CD4-positive, alpha-beta T cell treated with Interferon gamma for 1 hour (primary cell): Measurements from ENCODE around the gene PIGP.
"Not testable (repeated sequence)": the region's sequence is repeated elsewhere in the genome, so short reads cannot be mapped to it uniquely, and the experiment has no call there.

Source experiments
- DNase-seq: peaks from one replicate; pipeline ENCODE4 v3.0.0-alpha.2; 2020

The PIGP gene

DNA sequence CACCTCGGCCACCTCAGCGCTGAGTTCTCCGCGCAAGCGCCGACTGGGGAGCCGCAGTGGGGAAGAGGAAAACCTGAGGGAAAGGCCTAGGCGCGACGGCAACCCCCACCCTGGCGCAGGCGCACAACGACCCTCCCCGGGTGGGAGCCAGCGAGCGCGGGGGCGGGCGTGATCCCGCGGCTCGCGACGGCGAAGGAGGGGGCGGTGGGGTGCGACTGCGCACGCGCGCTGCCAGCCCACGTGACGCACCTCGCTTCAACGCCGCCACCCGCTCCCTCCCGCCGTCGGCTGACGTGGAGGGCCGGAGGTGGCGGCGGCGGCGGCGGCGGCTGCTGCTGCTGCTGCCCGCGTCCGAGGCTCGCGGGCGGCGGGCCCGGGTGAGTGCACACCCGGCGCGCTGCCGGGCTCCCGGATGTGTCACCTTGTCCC is at the start of gene PIGP, which contains the start of gene TTC3:
Gene PIGP, minus strand, starts transcription at position 84 of the 429 bp plus-strand sequence. CDS start 556 bp downstream, outside the sequence.
Gene TTC3, plus strand, starts transcription at position 267 of the 429 bp plus-strand sequence. CDS start 14,004 bp downstream, outside the sequence.
- DNase-seq, result peak; percentile 95

DNA sequence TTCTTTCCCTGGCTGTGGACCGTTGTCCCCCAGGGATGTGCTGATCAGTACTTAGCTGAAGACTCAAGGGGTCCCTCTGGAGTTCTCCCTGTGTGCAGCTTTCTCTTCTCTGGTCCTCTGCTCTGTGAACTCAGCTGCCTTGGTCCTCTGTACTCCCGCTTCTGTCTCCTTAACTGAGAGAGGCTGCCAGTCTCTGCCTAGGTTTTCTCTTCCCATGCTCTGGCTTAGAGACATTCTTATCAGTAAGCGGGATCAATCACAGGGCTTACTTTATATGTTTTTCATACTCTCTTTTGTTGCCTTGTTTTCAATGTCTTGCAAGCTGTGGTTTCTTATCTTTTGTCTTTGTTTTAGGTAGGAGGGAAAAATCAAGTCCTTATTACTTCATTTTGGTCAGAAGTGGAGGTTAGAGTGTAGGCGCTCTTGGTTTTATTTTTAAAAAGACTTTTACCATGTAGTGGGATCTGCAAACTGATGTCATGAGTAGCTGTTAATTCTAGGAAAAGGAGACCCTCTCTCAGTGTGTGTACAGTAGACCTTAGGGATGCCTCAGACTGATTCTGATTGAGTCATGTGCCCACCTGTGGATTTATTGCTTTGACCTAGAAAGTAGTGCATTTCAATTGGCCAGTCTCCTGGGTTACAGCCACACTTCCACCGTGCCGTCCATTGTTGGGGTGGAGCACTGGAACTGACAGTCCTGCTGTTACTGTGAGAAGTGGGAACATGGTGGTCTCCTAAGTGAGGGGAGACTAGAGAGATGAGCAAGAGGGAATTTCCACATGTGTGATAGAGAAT is 46.7 kb upstream of the PIGP start:
- no peak for DNase-seq

DNA sequence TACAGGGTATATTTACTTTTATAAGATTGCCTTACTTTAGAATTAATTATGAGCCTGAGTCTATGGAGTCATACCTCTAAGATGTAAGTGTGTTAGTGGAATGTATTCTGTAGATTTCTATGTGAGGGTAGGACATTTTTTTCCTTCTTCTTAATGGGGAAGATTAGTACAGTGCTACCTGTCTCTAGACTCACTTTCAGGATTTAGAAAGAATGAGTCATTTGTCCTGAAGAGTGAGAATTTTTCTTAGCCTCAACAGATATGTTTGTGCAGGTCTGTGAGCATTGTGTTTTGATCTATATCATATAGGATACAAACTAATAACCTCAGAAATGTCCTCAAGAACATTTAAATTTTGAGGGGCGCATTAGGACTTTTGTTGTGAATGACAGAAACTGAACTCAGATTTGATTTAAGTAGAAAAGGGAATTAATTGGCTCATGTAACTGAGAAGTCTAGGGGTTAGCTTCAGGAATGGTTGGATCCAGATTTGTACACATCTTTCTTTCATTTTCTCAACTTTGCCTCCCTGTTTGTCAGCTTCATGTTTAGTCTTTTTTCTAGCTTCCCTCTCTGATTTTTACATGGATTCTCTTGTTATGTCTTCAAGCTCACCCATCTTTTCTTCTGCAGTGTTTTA is 45.4 kb upstream of the PIGP start:
- DNase-seq, result no peak

DNA sequence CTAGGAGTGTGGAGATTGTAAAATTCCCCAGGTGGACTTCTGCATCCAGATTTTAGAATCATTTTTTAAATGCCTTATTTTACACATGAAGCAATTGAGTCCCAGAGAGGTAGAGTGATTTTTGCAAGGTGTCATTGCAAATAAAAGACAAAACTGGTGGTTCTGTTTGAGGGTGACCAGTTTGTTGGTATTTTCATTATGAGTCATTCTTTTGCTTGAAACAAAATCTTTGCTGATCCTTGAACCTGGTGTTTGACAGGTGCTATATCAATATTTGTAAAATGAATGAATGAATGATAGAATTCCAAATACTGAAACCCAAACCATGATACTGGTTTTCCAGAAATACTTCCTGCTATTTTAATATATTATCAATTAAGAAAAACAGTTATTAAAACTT is 44.3 kb upstream of the PIGP start:
- DNase-seq, result no peak

DNA sequence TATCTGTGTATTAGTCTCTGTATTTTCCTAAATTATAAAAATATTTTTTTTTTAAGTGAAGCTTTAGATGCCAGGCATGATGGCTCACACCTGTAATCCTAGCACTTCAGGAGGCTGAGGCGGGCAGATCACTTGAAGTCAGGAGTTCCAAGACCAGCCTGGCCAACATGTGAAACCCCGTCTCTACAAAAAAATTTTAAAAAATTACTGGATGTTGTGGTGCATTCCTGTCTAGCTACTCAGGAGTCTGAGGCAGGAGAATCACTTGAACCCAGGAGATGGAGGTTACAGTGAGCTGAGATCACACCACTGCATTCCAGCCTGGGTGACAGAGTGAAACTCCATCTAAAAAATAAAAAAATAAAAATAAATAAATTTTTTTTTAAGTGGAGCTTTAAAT is 43.6 kb upstream of the PIGP start:
- not testable (repeated sequence) for DNase-seq

DNA sequence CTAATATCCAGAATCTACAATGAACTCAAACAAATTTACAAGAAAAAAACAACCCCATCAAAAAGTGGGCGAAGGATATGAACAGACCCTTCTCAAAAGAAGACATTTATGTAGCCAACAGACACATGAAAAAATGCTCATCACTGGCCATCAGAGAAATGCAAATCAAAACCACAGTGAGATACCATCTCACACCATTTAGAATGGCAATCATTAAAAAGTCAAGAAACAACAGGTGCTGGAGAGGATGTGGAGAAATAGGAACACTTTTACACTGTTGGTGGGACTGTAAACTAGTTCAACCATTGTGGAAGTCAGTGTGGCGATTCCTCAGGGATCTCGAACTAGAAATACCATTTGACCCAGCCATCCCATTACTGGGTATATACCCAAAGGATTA is 41.4 kb upstream of the PIGP start:
- not testable (repeated sequence) for DNase-seq

DNA sequence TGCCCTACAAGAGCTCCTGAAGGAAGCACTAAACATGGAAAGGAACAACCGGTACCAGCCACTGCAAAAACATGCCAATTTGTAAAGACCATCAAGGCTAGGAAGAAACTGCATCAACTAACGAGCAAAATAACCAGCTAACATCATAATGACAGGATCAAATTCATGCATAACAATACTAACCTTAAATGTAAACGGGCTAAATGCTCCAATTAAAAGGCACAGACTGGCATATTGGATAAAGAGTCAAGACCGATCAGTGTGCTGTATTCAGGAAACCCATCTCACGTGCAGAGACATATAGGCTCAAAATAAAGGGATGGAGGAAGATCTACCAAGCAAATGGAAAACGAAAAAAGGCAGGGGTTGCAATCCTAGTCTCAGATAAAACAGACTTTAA is 38.2 kb upstream of the PIGP start:
- DNase-seq, result not testable (repeated sequence)

DNA sequence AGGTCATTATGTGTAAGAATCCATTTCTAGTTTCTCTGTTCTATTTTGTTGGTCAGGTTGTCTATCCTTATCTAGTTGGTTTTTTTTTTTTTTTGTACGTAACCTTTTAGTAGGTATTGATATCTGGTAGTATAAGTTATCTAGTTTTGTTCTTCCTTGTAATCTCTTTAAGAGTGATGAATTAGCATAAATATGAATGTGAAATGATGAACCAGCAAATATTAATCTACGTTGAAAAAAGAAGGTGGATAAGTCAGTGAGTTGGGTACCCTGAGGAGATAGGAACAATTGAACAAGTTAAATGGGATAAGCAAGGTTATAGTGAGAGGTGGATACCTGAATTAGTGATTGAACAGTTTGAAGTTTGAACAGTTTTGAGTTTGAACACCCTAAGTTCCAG is 34.1 kb upstream of the PIGP start:
- no peak for DNase-seq

DNA sequence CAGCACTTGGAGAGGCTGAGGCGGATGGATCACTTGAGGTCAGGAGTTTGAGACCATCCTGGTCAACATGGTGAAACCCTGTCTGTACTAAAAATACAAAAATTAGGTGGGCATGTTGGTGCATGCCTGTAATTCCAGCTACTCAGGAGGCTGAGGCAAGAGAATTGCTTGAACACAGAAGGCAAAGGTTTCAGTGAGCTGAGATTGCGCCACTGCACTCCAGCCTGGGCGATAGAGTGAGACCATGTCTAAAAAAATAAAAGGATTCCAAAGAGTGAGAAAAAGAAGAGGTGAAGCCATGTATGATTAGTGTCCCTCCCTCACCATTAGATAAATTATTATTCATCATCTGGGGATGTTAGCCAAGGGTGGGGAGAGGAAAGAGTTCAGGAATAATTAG is 29.9 kb upstream of the PIGP start:
- DNase-seq, result not testable (repeated sequence)

DNA sequence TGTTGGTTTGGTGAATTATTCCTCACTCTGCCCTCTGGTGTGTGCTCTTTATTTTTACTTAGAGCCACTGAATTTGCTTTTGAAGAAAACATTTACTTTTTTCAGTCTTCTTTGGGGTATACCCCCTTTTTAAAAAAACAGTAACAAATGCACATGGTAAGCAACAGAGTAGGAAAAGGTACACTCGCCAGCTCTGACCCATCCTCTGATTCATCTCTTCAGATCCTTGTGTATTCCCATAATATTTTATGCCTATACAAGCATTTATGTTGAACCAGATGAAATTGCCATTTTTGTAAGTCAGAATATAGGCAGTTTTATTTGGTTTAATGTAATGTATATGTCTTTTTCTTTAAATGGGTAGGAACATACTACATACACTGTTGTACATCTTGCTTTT is 28.5 kb upstream of the PIGP start:
- no peak for DNase-seq

DNA sequence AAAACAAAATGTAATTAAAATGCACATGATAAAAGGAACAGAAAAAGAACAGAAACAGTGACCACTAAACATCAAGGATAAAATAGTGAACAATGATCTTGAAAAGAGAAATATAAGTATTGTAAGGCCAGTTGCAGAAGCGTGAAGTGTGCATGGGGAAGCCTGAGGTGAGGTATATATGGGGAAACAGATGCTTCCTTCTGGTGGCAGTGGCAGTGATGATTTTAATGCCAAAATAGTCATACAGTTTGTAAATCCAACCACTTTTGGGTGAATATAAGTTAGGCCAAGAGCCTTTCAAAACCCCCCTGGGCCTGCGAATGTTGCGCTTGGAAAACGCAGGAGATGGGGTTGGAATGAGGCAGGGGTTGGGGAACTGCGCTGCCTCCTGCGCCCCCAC is 27.4 kb upstream of the PIGP start:
- no peak for DNase-seq

DNA sequence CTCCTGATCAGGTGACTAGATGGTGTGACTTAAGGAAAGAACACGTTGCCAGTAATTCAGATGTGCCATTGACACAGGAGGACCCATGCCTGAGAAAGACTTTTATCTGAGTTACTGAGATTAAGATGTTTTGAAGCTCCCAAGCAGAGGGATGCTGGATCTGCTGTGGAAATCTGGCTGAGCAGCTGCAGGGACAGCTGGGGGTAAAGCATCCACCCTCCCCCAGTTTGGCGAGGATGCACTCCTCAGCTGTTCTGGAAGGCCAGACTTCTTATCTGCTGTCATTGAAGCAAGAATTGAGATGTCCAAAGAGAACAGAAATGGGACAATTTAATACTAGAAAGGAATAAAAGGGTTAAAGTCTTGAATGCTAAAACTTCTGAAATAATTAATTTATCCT is 25.9 kb upstream of the PIGP start:
- no peak for DNase-seq

DNA sequence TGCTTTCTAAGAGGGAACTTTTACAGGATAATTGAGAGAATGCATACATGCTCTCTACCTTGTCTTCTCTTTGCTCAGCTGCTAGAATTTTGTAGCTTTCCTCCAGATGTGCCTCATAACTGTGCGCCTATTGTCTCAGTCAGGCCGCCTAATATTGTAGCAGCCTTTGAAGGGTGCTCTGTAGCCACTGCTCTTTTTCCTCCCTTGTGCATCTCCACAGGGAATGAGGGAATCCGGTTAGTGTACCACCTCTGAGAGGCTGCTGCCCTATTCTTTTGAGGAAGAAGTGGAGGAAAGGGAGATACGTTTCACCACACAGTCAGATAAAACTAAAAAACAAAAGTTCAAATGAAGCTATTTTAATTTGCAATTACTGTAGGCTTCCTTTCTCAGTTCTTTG is 22.9 kb upstream of the PIGP start:
- no peak for DNase-seq

DNA sequence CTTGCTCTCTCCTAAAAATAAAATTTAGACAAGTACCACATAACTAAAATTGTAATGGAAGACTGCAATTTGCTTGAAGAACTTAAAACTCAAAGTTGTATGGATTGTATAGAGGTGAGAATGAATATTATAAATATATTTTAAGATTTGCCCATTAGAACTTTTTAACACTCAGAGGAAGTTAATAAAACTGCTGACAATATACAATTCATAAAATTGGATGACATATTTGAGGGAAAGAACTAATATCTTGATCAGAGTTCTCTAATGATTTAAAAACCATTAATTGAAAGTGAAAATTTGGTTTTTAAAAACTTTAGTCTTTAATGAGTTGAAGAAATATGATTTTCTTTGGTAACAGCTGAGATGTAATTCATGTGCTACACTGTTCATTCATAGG is 21.1 kb upstream of the PIGP start:
- no peak for DNase-seq

DNA sequence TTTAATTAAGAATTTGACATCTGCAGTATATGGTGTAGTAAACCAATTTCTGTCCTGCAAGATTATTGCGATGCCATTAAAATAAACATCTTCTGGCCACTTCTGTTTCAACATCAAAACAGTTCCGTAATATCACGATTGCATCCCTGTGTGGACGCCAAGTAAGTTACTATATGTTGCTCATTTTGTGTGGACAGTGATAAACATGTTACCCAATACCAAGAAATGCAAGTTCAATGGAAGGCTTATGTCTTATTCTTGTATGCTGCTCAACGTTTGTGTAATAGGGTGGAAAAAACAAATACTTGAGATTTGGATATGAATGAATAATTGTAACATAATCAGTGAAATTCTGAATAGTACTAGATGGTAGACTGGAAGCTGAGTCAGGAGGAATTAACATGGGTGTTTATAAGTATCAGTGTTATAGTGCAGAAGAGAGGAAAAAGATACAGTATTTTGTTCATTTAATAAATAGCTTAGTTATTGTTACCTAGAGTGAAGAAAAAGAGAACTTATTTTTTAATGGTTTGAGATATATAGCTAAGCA is 15.4 kb upstream of the PIGP start:
- no peak for DNase-seq

DNA sequence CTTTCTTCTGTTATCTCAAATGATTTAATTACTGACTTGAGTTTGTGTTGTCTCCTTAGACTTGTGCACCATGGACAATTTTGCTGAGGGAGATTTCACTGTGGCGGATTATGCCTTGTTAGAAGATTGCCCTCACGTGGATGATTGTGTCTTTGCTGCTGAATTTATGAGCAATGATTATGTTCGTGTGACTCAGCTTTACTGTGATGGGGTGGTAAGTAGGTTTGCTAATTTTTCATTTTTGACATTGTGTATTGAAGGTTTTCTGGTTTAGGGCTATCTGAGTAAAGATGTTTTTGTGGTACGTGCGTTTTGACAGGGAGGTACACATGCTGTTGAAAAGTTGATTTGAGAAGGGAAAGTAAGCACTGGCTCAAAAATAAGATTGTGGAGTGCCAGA is 14.3 kb upstream of the PIGP start:
- DNase-seq, result no peak

DNA sequence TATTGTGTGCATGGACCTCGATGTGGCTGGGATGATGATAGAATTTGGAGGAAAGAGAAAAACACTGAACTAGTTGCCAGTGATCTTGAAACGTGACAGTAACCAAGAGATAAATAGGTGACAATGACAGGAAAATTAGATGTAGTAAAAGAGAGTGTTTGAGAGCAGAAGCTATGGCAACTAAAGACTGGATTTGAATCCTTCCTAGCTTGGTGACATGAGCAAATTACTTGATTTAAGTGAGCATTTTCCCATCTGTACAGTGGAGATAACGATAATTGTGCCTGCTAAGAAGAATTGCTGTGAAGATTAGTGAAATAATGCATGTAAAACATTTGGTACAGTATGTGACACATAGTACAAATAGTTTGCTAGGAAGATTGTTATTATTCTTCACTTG is 12.9 kb upstream of the PIGP start:
- no peak for DNase-seq

DNA sequence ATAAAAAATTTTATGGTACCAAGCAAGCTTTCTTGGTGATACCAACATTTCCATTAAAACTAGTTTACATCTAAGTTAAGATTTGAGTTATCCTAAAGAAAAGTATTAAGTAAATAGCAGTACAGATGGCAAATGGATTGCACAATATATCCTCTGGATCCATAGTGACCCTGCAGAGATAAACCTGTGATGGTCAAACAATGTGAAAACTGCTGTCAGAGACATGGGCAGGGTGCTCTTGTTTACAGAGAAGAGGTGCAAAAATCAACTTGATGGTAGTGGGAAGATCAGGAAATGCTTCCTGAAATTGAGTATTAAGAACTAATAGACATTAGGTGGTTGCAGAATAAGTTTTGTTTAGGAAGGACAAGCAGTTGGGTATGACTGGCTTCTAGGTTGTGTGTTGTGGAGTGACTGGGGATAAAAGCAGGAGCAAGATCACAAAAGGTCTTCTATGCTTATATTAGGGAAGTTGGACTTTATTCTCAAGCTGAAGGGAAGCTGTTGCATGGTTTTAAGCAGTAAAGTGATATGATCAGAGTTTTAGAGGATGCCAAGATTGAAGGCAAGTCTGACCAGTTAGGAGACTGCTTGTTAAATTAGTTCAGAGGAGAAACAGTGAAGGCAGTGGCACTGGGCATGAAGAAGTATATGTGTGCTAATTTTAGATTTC is 10.1 kb upstream of the PIGP start:
- DNase-seq, result no peak

DNA sequence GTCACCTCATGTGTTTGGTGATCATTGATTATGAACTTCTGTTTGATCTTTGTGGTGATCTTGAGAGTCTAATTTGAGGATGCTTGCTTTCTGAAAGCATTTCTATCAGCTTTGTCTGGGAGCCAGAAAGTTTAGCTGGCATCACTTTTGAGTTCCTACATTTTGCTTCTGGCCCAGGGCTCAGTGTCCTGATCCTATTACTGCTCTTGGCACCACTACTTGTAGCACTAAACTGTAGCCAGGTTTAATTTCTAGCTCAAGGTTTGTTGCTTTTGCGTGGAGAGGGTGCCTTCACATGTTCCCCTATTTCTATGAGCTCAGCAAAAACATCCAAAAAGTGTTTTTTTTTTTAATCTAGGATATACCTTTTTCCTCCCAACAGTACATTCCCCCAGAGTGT is 9.5 kb upstream of the PIGP start:
- no peak for DNase-seq

DNA sequence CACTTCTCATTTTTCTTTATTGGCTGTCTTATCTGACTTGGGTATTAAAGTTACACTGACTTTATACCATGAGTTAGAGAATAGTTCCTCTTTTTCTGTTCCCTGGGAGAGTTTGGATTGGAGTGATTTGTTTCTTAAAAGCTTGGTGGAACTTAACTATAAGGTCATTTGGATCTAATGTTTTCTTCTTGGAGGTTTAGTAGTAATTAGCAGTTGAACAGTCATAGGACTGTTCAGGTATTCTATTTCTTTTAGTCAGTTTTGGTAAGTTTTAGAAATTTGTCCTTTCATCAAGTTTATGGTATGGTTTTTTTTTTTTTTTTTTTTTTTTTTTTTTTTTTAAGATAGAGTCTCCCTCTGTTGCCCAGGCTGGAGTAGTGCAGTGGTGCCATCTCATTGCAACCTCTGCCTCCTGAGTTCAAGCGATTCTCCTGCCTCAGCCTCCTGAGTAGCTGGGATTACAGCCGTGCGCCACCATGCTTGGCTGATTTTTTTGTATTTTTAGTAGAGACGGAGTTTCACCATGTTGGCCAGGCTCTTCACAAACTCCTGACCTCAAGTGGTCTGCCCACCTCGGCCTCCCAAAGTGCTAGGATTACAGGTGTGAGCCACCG is 6.4 kb upstream of the PIGP start:
- DNase-seq, result no peak

DNA sequence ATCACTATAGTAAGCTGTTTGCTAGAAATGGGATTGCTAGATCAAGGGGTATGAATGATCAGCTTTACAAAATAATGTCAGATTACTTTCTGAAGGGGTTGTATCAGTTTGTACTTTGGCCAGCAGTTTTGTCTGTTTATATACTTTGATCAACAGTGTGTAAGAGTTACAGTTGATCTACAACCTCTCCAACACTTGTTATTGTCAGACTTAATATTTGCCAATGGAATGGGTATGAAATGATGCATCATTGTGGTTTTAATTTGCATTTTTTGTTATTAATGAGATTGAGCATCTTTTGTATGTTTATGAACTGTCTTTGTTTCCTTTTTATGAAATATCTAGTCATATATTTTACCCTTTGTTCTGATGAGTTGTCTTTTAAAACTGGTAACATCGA is 4.5 kb upstream of the PIGP start:
- no peak for DNase-seq

DNA sequence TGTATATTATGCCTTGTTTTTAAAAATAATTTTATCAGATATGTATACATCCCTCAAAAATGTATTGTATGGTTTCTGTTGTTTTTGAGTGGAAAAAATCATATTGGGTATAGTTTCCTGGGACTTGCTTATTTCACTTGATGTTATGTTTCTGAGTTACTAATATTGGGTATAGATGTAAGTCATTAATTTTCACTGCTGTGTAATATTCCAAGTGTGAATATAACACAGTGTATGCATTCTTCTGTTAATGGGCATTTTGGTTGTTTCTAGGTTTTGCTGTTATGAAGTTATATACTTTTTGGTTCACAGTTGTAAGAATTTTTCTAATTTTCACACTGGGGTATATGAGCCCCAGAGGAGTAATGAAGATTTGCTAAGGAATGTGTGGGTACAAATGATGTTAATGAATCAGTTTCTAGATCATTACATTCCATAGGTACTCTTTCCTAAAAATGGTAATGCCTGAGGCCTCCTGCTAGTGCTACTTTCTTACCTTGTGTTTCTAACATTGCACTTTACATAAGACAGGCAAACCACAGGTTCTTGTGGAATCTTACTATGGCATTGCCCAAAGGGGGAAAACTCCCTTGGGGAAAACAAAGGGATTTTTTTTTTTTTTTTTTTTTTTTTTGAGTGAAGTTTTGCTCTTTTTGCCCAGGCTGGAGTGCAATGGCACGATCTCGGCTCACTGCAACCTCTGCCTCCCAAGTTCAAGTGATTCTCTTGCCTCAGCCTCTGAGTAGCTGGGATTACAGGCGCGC is 3.4 kb upstream of the PIGP start:
- DNase-seq, result no peak
